Parathyroid adenoma (tissue), 2 donors: ENCODE data around the gene NRG4.
"Not testable (repeated sequence)": the region's sequence is repeated elsewhere in the genome, so short reads cannot be mapped to it uniquely, and the experiment has no call there.

ENCODE experiments used
- H2AFZ ChIP-seq: fragments of 300-600 bp; sonication (generic); one replicate; pipeline ENCODE4 v1.7.0; 2017; ENCODE audit warnings: antibody characterized with exemption, mild to moderate bottlenecking
- H3K27ac ChIP-seq: fragments of 300-600 bp; sonication (generic); one replicate; pipeline ENCODE4 v1.7.0; 2017
- H3K27me3 ChIP-seq: fragments of 300-600 bp; sonication (generic); one replicate; pipeline ENCODE4 v1.7.0; 2017; ENCODE audit warnings: low read length; ENCODE audit not compliant: control insufficient read depth, insufficient read depth
- H3K36me3 ChIP-seq: fragments of 300-600 bp; sonication (generic); one replicate; pipeline ENCODE4 v1.7.0; 2017; ENCODE audit warnings: low read length; ENCODE audit not compliant: control insufficient read depth, insufficient read depth
- H3K4me1 ChIP-seq: fragments of 300-600 bp; sonication (generic); one replicate; pipeline ENCODE4 v1.7.0; 2017; ENCODE audit warnings: control low read depth
- H3K4me2 ChIP-seq: fragments of 300-600 bp; sonication (generic); one replicate; pipeline ENCODE4 v1.7.0; 2017; ENCODE audit warnings: low read length
- H3K4me3 ChIP-seq: fragments of 300-600 bp; sonication (generic); one replicate; pipeline ENCODE4 v1.7.0; 2017; ENCODE audit warnings: low read depth, low read length
- H3K79me2 ChIP-seq: fragments of 300-600 bp; sonication (generic); one replicate; pipeline ENCODE4 v1.7.0; 2017; ENCODE audit warnings: control low read depth
- H3K9ac ChIP-seq: fragments of 300-600 bp; sonication (generic); one replicate; pipeline ENCODE4 v1.7.0; 2017; ENCODE audit warnings: mild to moderate bottlenecking
- H3K9me3 ChIP-seq: fragments of 300-600 bp; sonication (generic); one replicate; pipeline ENCODE4 v1.7.0; 2017; ENCODE audit warnings: low read length; ENCODE audit not compliant: control insufficient read depth
- TF ChIP-seq, protein P1 (sequence below): fragments of 300-600 bp; sonication (generic); IDR thresholded peaks from one replicate; pipeline ENCODE4 v1.7.0; 2017; ENCODE audit warnings: antibody characterized with exemption, mild to moderate bottlenecking
- donor health status: primary hyperparathyroidism.

Gene NRG4

DNA sequence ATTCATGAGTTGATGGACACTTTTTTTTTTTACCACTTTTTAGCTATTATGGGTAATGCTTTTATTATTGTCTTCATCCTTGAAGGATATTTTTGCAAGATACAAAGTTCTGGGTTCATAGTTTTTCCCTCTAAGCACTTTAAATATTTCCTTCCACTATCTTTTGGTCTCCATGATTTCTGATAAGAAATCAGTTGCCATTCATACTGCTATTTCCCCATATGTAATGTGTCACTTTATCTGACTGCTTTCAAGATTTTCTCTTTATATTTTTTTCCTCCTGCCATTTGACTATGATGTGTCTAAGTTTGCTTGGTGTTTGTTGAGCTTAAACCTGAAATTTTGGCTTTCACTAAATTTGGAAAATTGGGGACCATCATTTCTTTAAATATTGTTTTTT is 19.3 kb downstream of the NRG4 start:
- Histone ChIP-seq H3K79me2 (no peaks in the 10 kb centered on the region), H3K4me1 (no peaks in the 10 kb centered on the region), H3K9me3 (no peaks in the 10 kb centered on the region), H2AFZ (no peak overlapping the region), H3K27ac (no peak overlapping the region), H3K4me3 (no peak overlapping the region), H3K4me2 (no peak overlapping the region), H3K9ac (no peak overlapping the region), H3K27me3 (no peaks in the 10 kb centered on the region), H3K36me3 (no peaks in the 10 kb centered on the region)
- TF ChIP-seq, protein P1, sequence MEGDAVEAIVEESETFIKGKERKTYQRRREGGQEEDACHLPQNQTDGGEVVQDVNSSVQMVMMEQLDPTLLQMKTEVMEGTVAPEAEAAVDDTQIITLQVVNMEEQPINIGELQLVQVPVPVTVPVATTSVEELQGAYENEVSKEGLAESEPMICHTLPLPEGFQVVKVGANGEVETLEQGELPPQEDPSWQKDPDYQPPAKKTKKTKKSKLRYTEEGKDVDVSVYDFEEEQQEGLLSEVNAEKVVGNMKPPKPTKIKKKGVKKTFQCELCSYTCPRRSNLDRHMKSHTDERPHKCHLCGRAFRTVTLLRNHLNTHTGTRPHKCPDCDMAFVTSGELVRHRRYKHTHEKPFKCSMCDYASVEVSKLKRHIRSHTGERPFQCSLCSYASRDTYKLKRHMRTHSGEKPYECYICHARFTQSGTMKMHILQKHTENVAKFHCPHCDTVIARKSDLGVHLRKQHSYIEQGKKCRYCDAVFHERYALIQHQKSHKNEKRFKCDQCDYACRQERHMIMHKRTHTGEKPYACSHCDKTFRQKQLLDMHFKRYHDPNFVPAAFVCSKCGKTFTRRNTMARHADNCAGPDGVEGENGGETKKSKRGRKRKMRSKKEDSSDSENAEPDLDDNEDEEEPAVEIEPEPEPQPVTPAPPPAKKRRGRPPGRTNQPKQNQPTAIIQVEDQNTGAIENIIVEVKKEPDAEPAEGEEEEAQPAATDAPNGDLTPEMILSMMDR = no peak

DNA sequence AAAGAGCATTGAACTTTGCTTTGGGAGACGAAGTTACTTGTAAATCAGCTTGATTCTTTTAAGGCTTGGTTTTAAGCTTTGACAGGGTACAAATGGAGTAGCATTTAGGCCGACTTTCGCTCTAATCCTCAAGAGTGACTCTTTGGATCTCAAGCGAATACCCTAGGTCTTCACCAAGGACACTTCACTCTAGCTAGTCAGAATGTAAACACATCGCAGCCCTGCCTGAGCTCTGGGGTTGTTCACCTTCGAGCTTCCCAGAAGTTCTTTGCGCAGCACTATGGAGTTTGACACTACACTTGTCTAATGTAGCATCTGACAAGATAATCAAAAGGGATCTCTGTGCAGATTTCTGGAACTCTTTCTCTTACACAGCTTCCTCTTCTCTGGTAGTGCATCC is 22.3 kb downstream of the NRG4 start:
- Histone ChIP-seq H3K9me3 (no peaks in the 10 kb centered on the region), H3K4me3 (no peak overlapping the region), H3K27ac (no peak overlapping the region), H3K36me3 (no peaks in the 10 kb centered on the region), H3K27me3 (no peaks in the 10 kb centered on the region), H3K79me2 (no peaks in the 10 kb centered on the region), H3K4me1 (no peaks in the 10 kb centered on the region), H3K4me2 (no peak overlapping the region), H3K9ac (no peak overlapping the region), H2AFZ (no peak overlapping the region)
- TF ChIP-seq, protein P1 = no peak

DNA sequence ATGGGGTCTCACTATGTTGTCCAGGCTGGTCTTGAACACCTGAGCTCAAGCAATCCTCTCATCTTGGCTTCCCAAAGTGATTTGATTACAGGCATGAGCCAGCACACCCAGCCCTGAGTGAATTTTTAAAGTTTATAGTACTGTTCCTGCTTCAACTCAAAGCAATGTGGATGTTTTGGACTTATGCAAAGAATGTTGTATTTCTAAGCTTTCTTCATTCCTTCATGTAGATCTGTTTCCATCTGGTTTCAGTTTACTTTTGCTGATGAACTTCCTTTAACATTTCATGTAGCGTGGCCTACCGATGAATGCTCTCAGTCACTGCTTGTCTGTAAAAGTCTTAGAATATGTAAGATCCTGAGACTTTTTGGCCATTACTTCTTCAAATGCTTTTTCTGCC is 23.2 kb downstream of the NRG4 start:
- Histone ChIP-seq H3K27me3 (no peaks in the 10 kb centered on the region), H3K4me3 (no peak overlapping the region), H3K4me2 (no peak overlapping the region), H3K79me2 (no peaks in the 10 kb centered on the region), H2AFZ (no peak overlapping the region), H3K36me3 (no peaks in the 10 kb centered on the region), H3K9me3 (no peaks in the 10 kb centered on the region), H3K27ac (no peak overlapping the region), H3K9ac (no peak overlapping the region), H3K4me1 (no peaks in the 10 kb centered on the region)
- TF ChIP-seq, protein P1 = no peak

DNA sequence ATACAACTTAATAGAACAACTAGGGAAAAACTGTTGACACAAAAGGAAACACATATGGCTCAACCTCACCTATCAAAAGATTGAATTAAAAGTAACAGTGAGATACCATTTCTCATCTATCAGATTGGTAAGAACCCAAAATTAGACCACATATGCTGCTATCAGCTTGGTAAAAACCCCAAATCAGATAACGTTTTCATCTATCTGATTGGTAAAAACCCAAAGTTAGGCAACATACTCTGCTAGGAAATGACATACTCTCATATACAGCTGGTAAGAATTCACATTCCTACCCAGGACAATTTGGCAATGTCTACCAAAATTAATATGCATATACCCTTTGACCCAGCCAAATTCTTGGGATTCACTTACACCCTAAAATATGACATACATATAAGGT is 26.3 kb downstream of the NRG4 start:
- H3K27ac ChIP-seq = no peak overlapping the region
- H3K27me3 ChIP-seq = no peaks in the 10 kb centered on the region
- H3K4me1 ChIP-seq = no peaks in the 10 kb centered on the region
- TF ChIP-seq, protein P1 = no peak
- no peaks in the 10 kb centered on the region for H3K36me3 ChIP-seq
- no peaks in the 10 kb centered on the region for H3K9me3 ChIP-seq
- no peak overlapping the region for H3K4me2 ChIP-seq
- no peaks in the 10 kb centered on the region for H3K79me2 ChIP-seq
- no peak overlapping the region for H3K4me3 ChIP-seq
- no peak overlapping the region for H3K9ac ChIP-seq
- H2AFZ ChIP-seq = no peak overlapping the region

DNA sequence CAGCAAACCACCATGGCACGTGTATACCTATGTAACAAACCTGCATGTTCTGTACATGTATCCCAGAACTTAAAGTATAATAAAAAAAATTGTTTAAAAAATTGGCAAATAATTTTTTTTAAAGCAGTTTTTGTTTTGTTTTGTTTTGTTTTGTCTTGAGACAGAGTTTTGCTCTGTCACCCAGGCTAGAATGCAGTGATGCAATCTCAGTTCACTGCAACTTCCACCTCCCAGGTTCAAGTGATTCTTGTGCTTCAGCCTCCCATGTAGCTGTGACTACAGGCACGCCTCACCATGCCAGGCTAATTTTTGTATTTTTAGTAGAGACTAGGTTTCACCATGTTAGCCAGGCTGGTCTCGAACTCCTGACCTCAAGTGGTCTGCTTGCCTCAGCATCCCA is 27.5 kb downstream of the NRG4 start:
- H2AFZ ChIP-seq, H3K36me3 ChIP-seq, H3K4me1 ChIP-seq, H3K27me3 ChIP-seq, H3K9ac ChIP-seq, H3K27ac ChIP-seq, H3K4me3 ChIP-seq, H3K4me2 ChIP-seq, H3K9me3 ChIP-seq, H3K79me2 ChIP-seq: not testable (repeated sequence)
